ENCODE measurements around the gene RAD51B. TPM values are rescaled to one million over a fixed set of nuclear protein-coding genes. Genes with fewer than 3 reads are reported as not detected.
A peak's percentile ranks its signal among the peaks of the same experiment; 100 is the strongest.

RAD51B gene
- polyA plus RNA-seq, 3 donors, result 3.6 to 11.6 (median 9.4) TPM

GRCh38 chr14:68460541-68460940 lies 641.0 kb downstream of the RAD51B start:
- WGBS (ENCODE audit: insufficient coverage), result 100% methylated on average over 1 of the region's 1 CpG
- H3K4me3 Mint-ChIP-seq, result no peak overlapping the region
- H3K4me1 Mint-ChIP-seq, result peaks cover 27% of the 10 kb centered on the region
- H2AFZ ChIP-seq (ENCODE audit: insufficient read depth, low read depth, low read length, poor library complexity, severe bottlenecking), result no peak overlapping the region
- intact Hi-C loops (cut with micrococcal nuclease), result no loop called here
- peak overlapping the region in 2 of 7 donors; percentile 43 to 70 for H3K27ac Mint-ChIP-seq
- no peaks in the 10 kb centered on the region for H3K27me3 ChIP-seq (ENCODE audit: control insufficient read depth in 2 of 2, insufficient read depth in 2 of 2, low read length in 2 of 2)
- no peak for TF ChIP-seq CTCF (IDR thresholded peaks at IDR 0.05)
- no peaks in the 10 kb centered on the region for H3K36me3 ChIP-seq (replicated peaks in 1 of 2; ENCODE audit: control insufficient read depth in 1 of 2, insufficient read depth in 2 of 2, low read length in 2 of 2)
- no peaks in the 10 kb centered on the region for H3K9me3 ChIP-seq (replicated peaks in 1 of 2; ENCODE audit: control insufficient read depth in 1 of 2, insufficient read depth in 1 of 2, low read length in 2 of 2)
- H4K20me1 ChIP-seq (ENCODE audit: insufficient read depth, low read length), result no peaks in the 10 kb centered on the region
- no peak overlapping the region for H3K4me3 ChIP-seq (replicated peaks in 1 of 3; ENCODE audit: low read depth in 2 of 3, low read length in 3 of 3)
- no peaks in the 10 kb centered on the region for H3K79me2 ChIP-seq (ENCODE audit: insufficient read depth, low read length)
- H3K9ac ChIP-seq (ENCODE audit: insufficient read depth, low read length, poor library complexity, severe bottlenecking), result no peak overlapping the region
- peaks cover 5 to 6% of the 10 kb centered on the region in 2 donors for H3K36me3 Mint-ChIP-seq
- H3K4me1 ChIP-seq (ENCODE audit: control insufficient read depth in 1 of 2, insufficient read depth in 2 of 2, low read length in 2 of 2), result peaks cover 27 to 29% of the 10 kb centered on the region in 2 donors
- no peaks in the 10 kb centered on the region for H3K9me3 Mint-ChIP-seq
- H3K27me3 Mint-ChIP-seq (ENCODE audit: low read depth in 3 of 3), result peaks cover 0 to 2% (median 0%) of the 10 kb centered on the region in 3 donors
- peak overlapping the region; percentile 27 to 41 for H3K27ac ChIP-seq (ENCODE audit: low read depth in 1 of 2, low read length in 2 of 2)
- DNase-seq, result no peak
- H3K4me2 ChIP-seq (replicated peaks; ENCODE audit: extremely low read depth, low read length, poor library complexity, severe bottlenecking), result no peak overlapping the region

- H3K36me3 ChIP-seq (replicated peaks in 1 of 2; ENCODE audit: control insufficient read depth in 1 of 2, insufficient read depth in 2 of 2, low read length in 2 of 2), result no peaks in the 10 kb centered on the region
- no peaks in the 10 kb centered on the region for H4K20me1 ChIP-seq (ENCODE audit: insufficient read depth, low read length)
- no peak overlapping the region for H3K9ac ChIP-seq (ENCODE audit: insufficient read depth, low read length, poor library complexity, severe bottlenecking)
- no peak overlapping the region for H3K4me2 ChIP-seq (replicated peaks; ENCODE audit: extremely low read depth, low read length, poor library complexity, severe bottlenecking)
- TF ChIP-seq CTCF (IDR thresholded peaks at IDR 0.05), result no peak
- no peak overlapping the region for H2AFZ ChIP-seq (ENCODE audit: insufficient read depth, low read depth, low read length, poor library complexity, severe bottlenecking)
- no peak overlapping the region for H3K4me3 ChIP-seq (replicated peaks in 1 of 3; ENCODE audit: low read depth in 2 of 3, low read length in 3 of 3)
- H3K27me3 ChIP-seq (ENCODE audit: control insufficient read depth in 2 of 2, insufficient read depth in 2 of 2, low read length in 2 of 2), result no peaks in the 10 kb centered on the region
- no peak overlapping the region for H3K27ac ChIP-seq (ENCODE audit: low read depth in 1 of 2, low read length in 2 of 2)
- Mint-ChIP-seq H3K27me3 (ENCODE audit: low read depth in 3 of 3) (peaks cover 0 to 2% (median 0%) of the 10 kb centered on the region in 3 donors), H3K4me3 (no peak overlapping the region), H3K36me3 (peaks cover 5 to 6% of the 10 kb centered on the region in 2 donors), H3K4me1 (peaks cover 29% of the 10 kb centered on the region), H3K27ac (no peak overlapping the region), H3K9me3 (no peaks in the 10 kb centered on the region)
- WGBS (ENCODE audit: insufficient coverage), result 100% methylated on average over 1 of the region's 4 CpGs
- no peaks in the 10 kb centered on the region for H3K9me3 ChIP-seq (replicated peaks in 1 of 2; ENCODE audit: control insufficient read depth in 1 of 2, insufficient read depth in 1 of 2, low read length in 2 of 2)
- H3K79me2 ChIP-seq (ENCODE audit: insufficient read depth, low read length), result no peaks in the 10 kb centered on the region
- intact Hi-C loops (cut with micrococcal nuclease), result no loop called here
- peaks cover 27 to 29% of the 10 kb centered on the region in 2 donors for H3K4me1 ChIP-seq (ENCODE audit: control insufficient read depth in 1 of 2, insufficient read depth in 2 of 2, low read length in 2 of 2)
- no peak for DNase-seq
Observed at GRCh38 chr14:68461086-68461485, 641.5 kb downstream of the RAD51B start.
